Psoas muscle (tissue), 8 donors: Measurements from ENCODE around the gene CWC22. TPM values are rescaled to one million over a fixed set of nuclear protein-coding genes. Genes with fewer than 3 reads are reported as not detected.

ENCODE experiments used
- ATAC-seq, 4 donors: fragments of 200-7000 bp; cut with Tn5 transposase; one replicate each; pipeline ENCODE4 v1.9.1; 2020; ENCODE audit warnings: moderate library complexity in 3 of 4, mild to moderate bottlenecking in 2 of 4
- DNase-seq, 2 donors: peaks; one replicate each; pipeline ENCODE4 v3.0.0-alpha.2; 2020
- H3K27ac ChIP-seq: fragments of 200-600 bp; one replicate; pipeline ENCODE4 v1.8.0; 2022
- H3K27me3 ChIP-seq, 3 donors: fragments of 200-600 bp in 1 of 3; one replicate each; pipeline versions ENCODE4 v1.6.1 to v1.8.0; 2013 to 2022; ENCODE audit warnings: low read length in 2 of 3, mild to moderate bottlenecking in 2 of 3, moderate library complexity in 1 of 3; ENCODE audit not compliant: insufficient read depth in 3 of 3
- H3K36me3 ChIP-seq, 2 donors: fragments of 200-600 bp in 1 of 2; one replicate each; pipeline versions ENCODE4 v1.6.1 to v1.8.0; 2013 to 2022; ENCODE audit warnings: low read depth in 1 of 2, mild to moderate bottlenecking in 1 of 2, moderate library complexity in 1 of 2; ENCODE audit not compliant: insufficient read depth in 1 of 2
- H3K4me1 ChIP-seq: fragments of 200-600 bp; one replicate; pipeline ENCODE4 v1.8.0; 2022
- H3K4me3 ChIP-seq: fragments of 200-600 bp; one replicate; pipeline ENCODE4 v1.8.0; 2022; ENCODE audit warnings: mild to moderate bottlenecking
- H3K9me3 ChIP-seq: fragments of 200-600 bp; one replicate; pipeline ENCODE4 v1.8.0; 2022
- WGBS, 3 donors: extraction: QIAGEN DNeasy Blood & Tissue Kit; methylation state at CpG; one replicate each; pipeline versions ENCODE4 v1.1.6 to v1.1.7; 2013; 5-methylcytosine and 5-hydroxymethylcytosine counted together
- intact Hi-C, 2 donors: fragments of 100-400 bp; cut with DNase I; formaldehyde crosslinking; loops; one replicate each; pipeline versions ENCODE4 v1.11.0 to v1.14.2; 2022
- polyA plus RNA-seq, 3 donors: library from polyadenylated mRNA; stranded (reverse); fragments of 200-250 nt; gene quantifications; one replicate each; pipeline ENCODE4 v1.2.3, GENCODE V29; 2013
- total RNA-seq, 4 donors: library from RNA; stranded (reverse); fragmentation: NEBNext Ultra II Directional in 2 of 4; extraction: Animal tissue kit (Norgen Biotek cat#: 25700) in 2 of 4; gene quantifications; one replicate each; pipeline versions ENCODE4 v1.2.1 to v1.2.4, GENCODE V29; 2021 to 2023
- TF ChIP-seq, protein P1 (sequence below): fragments of 200-600 bp; IDR thresholded peaks from one replicate; pipeline ENCODE4 v1.8.0; 2022; ENCODE audit warnings: antibody characterized with exemption
- donor health status: healthy with polysubstance abuse.
- donor health status: DM: no; HTN: no; CAD: no; lungs with moderate emphysema.
- donor health status: Bipolar disorder and iron deficiency.
- donor health status: healthy.
- donor health status: DM: yes; HTN: yes; CAD: no.
- donor health status: DM: no; HTN: no; CAD: no.
- donor health status: DM: no; HTN: no; CAD: no.
- donor health status: DM: yes; HTN: yes; CAD: no.

CWC22 gene
- total and polyA plus RNA-seq, 7 donors = 10.2 to 21.7 (median 17.2) TPM

- ATAC-seq = peak; percentile 72 to 91 (median 86)
- WGBS, 3 donors = 36 to 59% (median 42%) methylated on average over 5 of the region's 5 CpGs
- H3K4me1 ChIP-seq = no peaks in the 10 kb centered on the region
- H3K27ac ChIP-seq = no peak overlapping the region
- H3K9me3 ChIP-seq = peaks cover 6% of the 10 kb centered on the region
- H3K27me3 ChIP-seq = no peaks in the 10 kb centered on the region
- H3K36me3 ChIP-seq = no peaks in the 10 kb centered on the region
- no peak overlapping the region for H3K4me3 ChIP-seq
- intact Hi-C loops = no loop called here
- no peak for DNase-seq
- TF ChIP-seq, protein P1, sequence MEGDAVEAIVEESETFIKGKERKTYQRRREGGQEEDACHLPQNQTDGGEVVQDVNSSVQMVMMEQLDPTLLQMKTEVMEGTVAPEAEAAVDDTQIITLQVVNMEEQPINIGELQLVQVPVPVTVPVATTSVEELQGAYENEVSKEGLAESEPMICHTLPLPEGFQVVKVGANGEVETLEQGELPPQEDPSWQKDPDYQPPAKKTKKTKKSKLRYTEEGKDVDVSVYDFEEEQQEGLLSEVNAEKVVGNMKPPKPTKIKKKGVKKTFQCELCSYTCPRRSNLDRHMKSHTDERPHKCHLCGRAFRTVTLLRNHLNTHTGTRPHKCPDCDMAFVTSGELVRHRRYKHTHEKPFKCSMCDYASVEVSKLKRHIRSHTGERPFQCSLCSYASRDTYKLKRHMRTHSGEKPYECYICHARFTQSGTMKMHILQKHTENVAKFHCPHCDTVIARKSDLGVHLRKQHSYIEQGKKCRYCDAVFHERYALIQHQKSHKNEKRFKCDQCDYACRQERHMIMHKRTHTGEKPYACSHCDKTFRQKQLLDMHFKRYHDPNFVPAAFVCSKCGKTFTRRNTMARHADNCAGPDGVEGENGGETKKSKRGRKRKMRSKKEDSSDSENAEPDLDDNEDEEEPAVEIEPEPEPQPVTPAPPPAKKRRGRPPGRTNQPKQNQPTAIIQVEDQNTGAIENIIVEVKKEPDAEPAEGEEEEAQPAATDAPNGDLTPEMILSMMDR = no peak
These were observed 27.1 kb upstream of the CWC22 start for GRCh38 chr2:180033993-180034894.

GRCh38 chr2:180029575-180029974, 22.5 kb upstream of the CWC22 start:
- ATAC-seq (no peak), DNase-seq (no peak)
- Histone ChIP-seq H3K27me3 (no peaks in the 10 kb centered on the region), H3K4me1 (no peaks in the 10 kb centered on the region), H3K27ac (no peak overlapping the region), H3K36me3 (no peaks in the 10 kb centered on the region), H3K9me3 (peaks cover 10% of the 10 kb centered on the region), H3K4me3 (no peak overlapping the region)
- TF ChIP-seq, protein P1 = no peak
- WGBS, 3 donors = 84 to 91% (median 85%) methylated on average over 1 of the region's 1 CpG
- intact Hi-C loops = no loop called here

DNA sequence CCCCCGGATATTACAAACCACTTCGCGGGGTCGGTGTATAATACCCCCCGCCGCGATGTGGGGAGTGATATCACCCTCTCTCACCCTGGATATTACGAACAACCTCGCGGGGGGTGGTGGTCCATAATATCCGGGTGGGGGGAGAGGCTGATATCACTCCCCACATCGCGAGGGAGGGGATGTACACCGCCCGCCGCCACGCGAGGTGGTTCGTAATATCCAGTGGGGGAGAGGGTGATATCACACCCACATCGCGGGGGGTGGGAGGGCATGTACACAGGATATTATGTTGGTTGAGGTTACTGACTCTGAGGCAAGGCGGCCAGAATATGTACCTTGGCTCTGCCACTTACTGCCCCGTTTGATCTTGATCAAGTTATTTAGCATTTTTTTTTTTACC, 14.8 kb upstream of the CWC22 start:
- ATAC-seq = no peak
- no peak for DNase-seq
- Histone ChIP-seq H3K27ac (no peak overlapping the region), H3K4me1 (no peaks in the 10 kb centered on the region), H3K36me3 (no peaks in the 10 kb centered on the region), H3K4me3 (no peak overlapping the region), H3K9me3 (no peaks in the 10 kb centered on the region), H3K27me3 (peaks cover 0 to 8% (median 4%) of the 10 kb centered on the region in 3 donors)
- TF ChIP-seq, protein P1 = no peak
- WGBS, 3 donors = 96 to 99% (median 97%) methylated on average over 23 of the region's 23 CpGs
- intact Hi-C loops = no loop called here

- 63 to 79% (median 72%) methylated on average over 4 of the region's 4 CpGs for WGBS, 3 donors
- no peak overlapping the region for H3K27ac ChIP-seq
- H3K9me3 ChIP-seq = no peaks in the 10 kb centered on the region
- peaks cover 0 to 8% (median 4%) of the 10 kb centered on the region in 3 donors for H3K27me3 ChIP-seq
- TF ChIP-seq, protein P1 = no peak
- ATAC-seq (no peak), DNase-seq (peak; percentile 19 to 49)
- intact Hi-C loops = no loop called here
- no peaks in the 10 kb centered on the region for H3K36me3 ChIP-seq
- no peak overlapping the region for H3K4me3 ChIP-seq
- H3K4me1 ChIP-seq = no peaks in the 10 kb centered on the region
These were observed 10.7 kb upstream of the CWC22 start for GRCh38 chr2:180017784-180018183.
